ENCODE data around the gene FBXO38.

Gene FBXO38

DNA sequence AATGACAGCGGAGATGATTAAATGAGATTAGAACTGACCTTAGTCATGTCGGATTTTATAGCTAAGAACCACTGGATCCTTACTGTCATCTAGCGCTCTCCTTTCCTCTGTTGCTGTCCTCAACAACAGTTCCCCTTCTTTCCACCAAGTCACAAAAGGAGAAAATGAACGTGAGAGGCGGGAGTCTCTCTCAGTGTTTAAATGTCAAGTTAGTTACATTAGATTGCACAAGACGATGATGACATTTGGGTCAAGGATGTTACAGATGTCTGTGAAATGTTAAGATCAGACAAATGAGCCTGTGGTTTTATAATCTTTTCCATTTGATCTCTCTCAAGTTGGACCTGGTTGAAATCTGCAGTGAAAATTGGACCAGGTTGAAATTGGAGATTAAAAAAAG lies 53.5 kb downstream of the FBXO38 start (continued):
- TF ChIP-seq, protein P1, sequence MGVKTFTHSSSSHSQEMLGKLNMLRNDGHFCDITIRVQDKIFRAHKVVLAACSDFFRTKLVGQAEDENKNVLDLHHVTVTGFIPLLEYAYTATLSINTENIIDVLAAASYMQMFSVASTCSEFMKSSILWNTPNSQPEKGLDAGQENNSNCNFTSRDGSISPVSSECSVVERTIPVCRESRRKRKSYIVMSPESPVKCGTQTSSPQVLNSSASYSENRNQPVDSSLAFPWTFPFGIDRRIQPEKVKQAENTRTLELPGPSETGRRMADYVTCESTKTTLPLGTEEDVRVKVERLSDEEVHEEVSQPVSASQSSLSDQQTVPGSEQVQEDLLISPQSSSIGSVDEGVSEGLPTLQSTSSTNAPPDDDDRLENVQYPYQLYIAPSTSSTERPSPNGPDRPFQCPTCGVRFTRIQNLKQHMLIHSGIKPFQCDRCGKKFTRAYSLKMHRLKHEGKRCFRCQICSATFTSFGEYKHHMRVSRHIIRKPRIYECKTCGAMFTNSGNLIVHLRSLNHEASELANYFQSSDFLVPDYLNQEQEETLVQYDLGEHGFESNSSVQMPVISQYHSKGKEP (tag by site-specific recombination; IDR thresholded peaks at IDR 0.05): no peak

DNA sequence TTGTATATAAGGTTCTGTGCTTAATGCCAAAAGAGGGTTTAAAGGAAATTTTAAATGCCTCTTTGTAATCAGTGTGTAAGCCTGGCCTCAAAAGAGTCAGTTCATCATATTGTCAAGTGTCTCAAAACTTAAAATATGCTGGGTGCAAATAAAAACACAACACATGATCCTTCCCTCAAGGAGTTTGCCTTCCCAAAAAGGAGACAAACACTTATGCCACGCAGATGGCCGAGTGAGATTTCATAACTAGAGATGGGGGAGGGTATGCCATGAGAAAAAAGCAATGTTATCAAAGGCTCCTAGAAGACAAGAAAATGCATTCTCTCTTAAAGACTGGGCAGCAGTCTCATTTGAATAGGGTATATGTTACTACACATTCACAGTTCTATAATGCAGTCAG lies 55.2 kb downstream of the FBXO38 start:
- H3K4me3 ChIP-seq (ENCODE audit: low read depth, low read length): no peak overlapping the region
- no peaks in the 10 kb centered on the region for H3K9me3 ChIP-seq (ENCODE audit: control insufficient read depth, insufficient read depth, low read depth, low read length)
- H3K27ac ChIP-seq (ENCODE audit: extremely low read depth, low read depth, low read length): no peak overlapping the region
- ChIA-PET POLR2A (no interaction called here), CTCF (interaction anchor here (1.0 to 12.3 kb wide), 3 partner anchors 163 to 594 kb away, joined by 3 to 277 read pairs (median 6); no protein-coding TSS in a partner anchor)
- H3K36me3 ChIP-seq (ENCODE audit: control insufficient read depth in 2 of 2, insufficient read depth in 1 of 2, low read length in 2 of 2): peaks cover 40 to 84% of the 10 kb centered on the region in 2 experiments
- H3K4me1 ChIP-seq (ENCODE audit: control insufficient read depth, insufficient read depth, low read length): no peaks in the 10 kb centered on the region
- TF ChIP-seq ZNF658 (tag by site-specific recombination; IDR thresholded peaks at IDR 0.05) (no peak), WT1 (tag by site-specific recombination; IDR thresholded peaks at IDR 0.05) (no peak), ZNF792 (tag by site-specific recombination; IDR thresholded peaks at IDR 0.05) (no peak), ZNF148 (tag by site-specific recombination; IDR thresholded peaks at IDR 0.05; ENCODE audit: borderline replicate concordance) (no peak), ZNF624 (tag by site-specific recombination; IDR thresholded peaks at IDR 0.05) (no peak), ZNF544 (tag by site-specific recombination; IDR thresholded peaks at IDR 0.05) (no peak)
- TF ChIP-seq, protein P2, sequence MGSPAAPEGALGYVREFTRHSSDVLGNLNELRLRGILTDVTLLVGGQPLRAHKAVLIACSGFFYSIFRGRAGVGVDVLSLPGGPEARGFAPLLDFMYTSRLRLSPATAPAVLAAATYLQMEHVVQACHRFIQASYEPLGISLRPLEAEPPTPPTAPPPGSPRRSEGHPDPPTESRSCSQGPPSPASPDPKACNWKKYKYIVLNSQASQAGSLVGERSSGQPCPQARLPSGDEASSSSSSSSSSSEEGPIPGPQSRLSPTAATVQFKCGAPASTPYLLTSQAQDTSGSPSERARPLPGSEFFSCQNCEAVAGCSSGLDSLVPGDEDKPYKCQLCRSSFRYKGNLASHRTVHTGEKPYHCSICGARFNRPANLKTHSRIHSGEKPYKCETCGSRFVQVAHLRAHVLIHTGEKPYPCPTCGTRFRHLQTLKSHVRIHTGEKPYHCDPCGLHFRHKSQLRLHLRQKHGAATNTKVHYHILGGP (tag by site-specific recombination; IDR thresholded peaks at IDR 0.05): no peak

GRCh38 chr5:148443241-148443640 lies 59.5 kb downstream of the FBXO38 start:
- POLR2A ChIA-PET: no interaction called here
- H3K4me1 ChIP-seq (ENCODE audit: control insufficient read depth, insufficient read depth, low read length): no peaks in the 10 kb centered on the region
- CTCF ChIA-PET: interaction anchor here (0.6 to 12.3 kb wide), 27 partner anchors 9 to 676 kb away, joined by 3 to 277 read pairs (median 4); no protein-coding TSS in a partner anchor
- H3K36me3 ChIP-seq (ENCODE audit: control insufficient read depth in 2 of 2, insufficient read depth in 1 of 2, low read length in 2 of 2): peaks cover 27 to 50% of the 10 kb centered on the region in 2 experiments
- no peaks in the 10 kb centered on the region for H3K9me3 ChIP-seq (ENCODE audit: control insufficient read depth, insufficient read depth, low read depth, low read length)
- TF ChIP-seq ZNF561 (tag by site-specific recombination; IDR thresholded peaks at IDR 0.05; ENCODE audit: borderline replicate concordance) (no peak), ZNF350 (tag by site-specific recombination; IDR thresholded peaks at IDR 0.05) (no peak)
- TF ChIP-seq, protein P3, sequence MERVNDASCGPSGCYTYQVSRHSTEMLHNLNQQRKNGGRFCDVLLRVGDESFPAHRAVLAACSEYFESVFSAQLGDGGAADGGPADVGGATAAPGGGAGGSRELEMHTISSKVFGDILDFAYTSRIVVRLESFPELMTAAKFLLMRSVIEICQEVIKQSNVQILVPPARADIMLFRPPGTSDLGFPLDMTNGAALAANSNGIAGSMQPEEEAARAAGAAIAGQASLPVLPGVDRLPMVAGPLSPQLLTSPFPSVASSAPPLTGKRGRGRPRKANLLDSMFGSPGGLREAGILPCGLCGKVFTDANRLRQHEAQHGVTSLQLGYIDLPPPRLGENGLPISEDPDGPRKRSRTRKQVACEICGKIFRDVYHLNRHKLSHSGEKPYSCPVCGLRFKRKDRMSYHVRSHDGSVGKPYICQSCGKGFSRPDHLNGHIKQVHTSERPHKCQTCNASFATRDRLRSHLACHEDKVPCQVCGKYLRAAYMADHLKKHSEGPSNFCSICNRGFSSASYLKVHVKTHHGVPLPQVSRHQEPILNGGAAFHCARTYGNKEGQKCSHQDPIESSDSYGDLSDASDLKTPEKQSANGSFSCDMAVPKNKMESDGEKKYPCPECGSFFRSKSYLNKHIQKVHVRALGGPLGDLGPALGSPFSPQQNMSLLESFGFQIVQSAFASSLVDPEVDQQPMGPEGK (tag by site-specific recombination; IDR thresholded peaks at IDR 0.05): no peak
- no peak overlapping the region for H3K27ac ChIP-seq (ENCODE audit: extremely low read depth, low read depth, low read length)
- H3K4me3 ChIP-seq (ENCODE audit: low read depth, low read length): no peak overlapping the region

GRCh38 chr5:148443998-148444397 lies 60.2 kb downstream of the FBXO38 start:
- Histone ChIP-seq H3K4me1 (ENCODE audit: control insufficient read depth, insufficient read depth, low read length) (no peaks in the 10 kb centered on the region), H3K27ac (ENCODE audit: extremely low read depth, low read depth, low read length) (no peak overlapping the region), H3K4me3 (ENCODE audit: low read depth, low read length) (no peak overlapping the region), H3K9me3 (ENCODE audit: control insufficient read depth, insufficient read depth, low read depth, low read length) (no peaks in the 10 kb centered on the region), H3K36me3 (ENCODE audit: control insufficient read depth in 2 of 2, insufficient read depth in 1 of 2, low read length in 2 of 2) (peaks cover 27 to 42% of the 10 kb centered on the region in 2 experiments)
- ChIA-PET CTCF (interaction anchor here (0.5 to 12.3 kb wide), 41 partner anchors 8 to 675 kb away, joined by 3 to 277 read pairs (median 4); no protein-coding TSS in a partner anchor), POLR2A (interaction anchor here (1.7 kb wide), 1 partner anchor 287 kb away, joined by 5 read pairs; no protein-coding TSS in a partner anchor)
- TF ChIP-seq ZNF664 (tag by site-specific recombination; IDR thresholded peaks at IDR 0.05) (0 out of 2 replicates have a peak, but pooled peaks have one; percentile 39), ZNF660 (tag by site-specific recombination; IDR thresholded peaks at IDR 0.05) (peak; percentile 75), SCRT2 (tag by site-specific recombination; IDR thresholded peaks at IDR 0.05) (peak; percentile 88), ZNF654 (tag by site-specific recombination; IDR thresholded peaks at IDR 0.05; ENCODE audit: low read depth) (peak; percentile 65)
- TF ChIP-seq, protein P4, sequence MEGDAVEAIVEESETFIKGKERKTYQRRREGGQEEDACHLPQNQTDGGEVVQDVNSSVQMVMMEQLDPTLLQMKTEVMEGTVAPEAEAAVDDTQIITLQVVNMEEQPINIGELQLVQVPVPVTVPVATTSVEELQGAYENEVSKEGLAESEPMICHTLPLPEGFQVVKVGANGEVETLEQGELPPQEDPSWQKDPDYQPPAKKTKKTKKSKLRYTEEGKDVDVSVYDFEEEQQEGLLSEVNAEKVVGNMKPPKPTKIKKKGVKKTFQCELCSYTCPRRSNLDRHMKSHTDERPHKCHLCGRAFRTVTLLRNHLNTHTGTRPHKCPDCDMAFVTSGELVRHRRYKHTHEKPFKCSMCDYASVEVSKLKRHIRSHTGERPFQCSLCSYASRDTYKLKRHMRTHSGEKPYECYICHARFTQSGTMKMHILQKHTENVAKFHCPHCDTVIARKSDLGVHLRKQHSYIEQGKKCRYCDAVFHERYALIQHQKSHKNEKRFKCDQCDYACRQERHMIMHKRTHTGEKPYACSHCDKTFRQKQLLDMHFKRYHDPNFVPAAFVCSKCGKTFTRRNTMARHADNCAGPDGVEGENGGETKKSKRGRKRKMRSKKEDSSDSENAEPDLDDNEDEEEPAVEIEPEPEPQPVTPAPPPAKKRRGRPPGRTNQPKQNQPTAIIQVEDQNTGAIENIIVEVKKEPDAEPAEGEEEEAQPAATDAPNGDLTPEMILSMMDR (tag by site-specific recombination; IDR thresholded peaks at IDR 0.05): 0 out of 2 replicates have a peak, but pooled peaks have one; percentile 9
